Measurements from ENCODE around the gene GBP1. TPM values are rescaled to one million over a fixed set of nuclear protein-coding genes. Genes with fewer than 3 reads are reported as not detected.

Gene GBP1
- total and polyA plus RNA-seq, 2 experiments from 2014 or later: 0.13 TPM; not detected in 1

DNA sequence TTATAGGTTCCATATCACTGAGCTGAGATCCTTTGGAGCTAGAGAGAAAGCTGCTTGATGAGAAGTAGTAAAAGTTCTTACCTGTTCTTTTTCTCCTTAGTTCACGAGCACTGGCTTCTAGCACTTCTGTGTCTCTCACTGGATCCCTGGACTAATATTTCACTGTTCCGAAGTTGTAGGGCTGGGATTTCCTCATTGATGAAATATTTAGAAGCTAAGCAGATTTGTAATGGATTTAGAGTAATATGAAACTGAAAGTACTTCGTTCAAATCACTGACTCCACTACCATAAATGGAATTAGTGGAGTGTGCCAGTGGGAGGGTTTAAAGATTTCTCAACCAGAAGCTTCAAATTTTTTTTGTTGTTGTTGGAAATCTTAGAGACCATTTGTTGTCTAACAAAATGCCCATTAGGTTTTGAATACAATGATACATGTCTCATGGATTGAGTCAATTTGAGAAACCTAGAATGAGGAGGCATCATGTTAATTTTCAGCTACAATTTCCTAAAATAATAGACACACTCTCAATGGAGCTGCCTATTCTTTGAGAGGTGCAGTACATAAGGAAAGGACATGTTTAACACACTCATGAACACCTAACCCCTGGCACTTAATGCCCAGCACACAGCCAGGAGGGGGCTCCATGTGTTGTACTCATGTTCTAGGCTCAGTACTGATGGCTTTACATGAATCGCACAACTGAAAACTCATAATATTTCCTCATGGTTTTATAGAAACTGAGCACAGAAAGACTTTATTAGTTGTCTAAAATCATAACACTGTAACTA, at the start of gene GBP1 (continued):
- no peak for TF ChIP-seq EZH2 (IDR thresholded peaks at IDR 0.05; ENCODE audit: low read depth, unreplicated experiment)
- TF ChIP-seq ZNF114 (CRISPR knock-in tag; IDR thresholded peaks at IDR 0.05): no peak

GRCh38 chr1:89114662-89115061, 49.7 kb upstream of the GBP1 start:
- ATAC-seq: no peak
- DNase-seq (ENCODE audit: low spot score): no peak
- Histone ChIP-seq H4K20me1 (replicated peaks; ENCODE audit: insufficient read depth) (no peaks in the 10 kb centered on the region), H3K4me3 (no peak overlapping the region), H3K4me1 (ENCODE audit: insufficient read depth) (no peaks in the 10 kb centered on the region), H2AFZ (no peak overlapping the region), H3F3A (replicated peaks; ENCODE audit: low read depth) (no peaks in the 10 kb centered on the region), H3K36me3 (ENCODE audit: insufficient read depth) (no peaks in the 10 kb centered on the region), H3K79me2 (replicated peaks; ENCODE audit: insufficient read depth) (no peaks in the 10 kb centered on the region), H3K27me3 (ENCODE audit: insufficient read depth) (no peaks in the 10 kb centered on the region), H3K4me2 (no peak overlapping the region), H3K9me2 (ENCODE audit: insufficient read depth) (peaks cover 3% of the 10 kb centered on the region; the same call in 1 of the 2 replicates), H3K27ac (ENCODE audit: low read depth) (no peak overlapping the region)
- no peaks in the 10 kb centered on the region for H3K36me3 Mint-ChIP-seq (ENCODE audit: low read depth)
- H3K27ac Mint-ChIP-seq: no peak overlapping the region
- no peak for TF ChIP-seq CREB1 (CRISPR knock-in tag; IDR thresholded peaks at IDR 0.05; ENCODE audit: low read depth)
- TF ChIP-seq JUNB (IDR thresholded peaks at IDR 0.05; ENCODE audit: unreplicated experiment): no peak
- no peak for TF ChIP-seq ZNF331 (CRISPR knock-in tag; IDR thresholded peaks at IDR 0.05; ENCODE audit: low read depth)
- TF ChIP-seq, protein P1, sequence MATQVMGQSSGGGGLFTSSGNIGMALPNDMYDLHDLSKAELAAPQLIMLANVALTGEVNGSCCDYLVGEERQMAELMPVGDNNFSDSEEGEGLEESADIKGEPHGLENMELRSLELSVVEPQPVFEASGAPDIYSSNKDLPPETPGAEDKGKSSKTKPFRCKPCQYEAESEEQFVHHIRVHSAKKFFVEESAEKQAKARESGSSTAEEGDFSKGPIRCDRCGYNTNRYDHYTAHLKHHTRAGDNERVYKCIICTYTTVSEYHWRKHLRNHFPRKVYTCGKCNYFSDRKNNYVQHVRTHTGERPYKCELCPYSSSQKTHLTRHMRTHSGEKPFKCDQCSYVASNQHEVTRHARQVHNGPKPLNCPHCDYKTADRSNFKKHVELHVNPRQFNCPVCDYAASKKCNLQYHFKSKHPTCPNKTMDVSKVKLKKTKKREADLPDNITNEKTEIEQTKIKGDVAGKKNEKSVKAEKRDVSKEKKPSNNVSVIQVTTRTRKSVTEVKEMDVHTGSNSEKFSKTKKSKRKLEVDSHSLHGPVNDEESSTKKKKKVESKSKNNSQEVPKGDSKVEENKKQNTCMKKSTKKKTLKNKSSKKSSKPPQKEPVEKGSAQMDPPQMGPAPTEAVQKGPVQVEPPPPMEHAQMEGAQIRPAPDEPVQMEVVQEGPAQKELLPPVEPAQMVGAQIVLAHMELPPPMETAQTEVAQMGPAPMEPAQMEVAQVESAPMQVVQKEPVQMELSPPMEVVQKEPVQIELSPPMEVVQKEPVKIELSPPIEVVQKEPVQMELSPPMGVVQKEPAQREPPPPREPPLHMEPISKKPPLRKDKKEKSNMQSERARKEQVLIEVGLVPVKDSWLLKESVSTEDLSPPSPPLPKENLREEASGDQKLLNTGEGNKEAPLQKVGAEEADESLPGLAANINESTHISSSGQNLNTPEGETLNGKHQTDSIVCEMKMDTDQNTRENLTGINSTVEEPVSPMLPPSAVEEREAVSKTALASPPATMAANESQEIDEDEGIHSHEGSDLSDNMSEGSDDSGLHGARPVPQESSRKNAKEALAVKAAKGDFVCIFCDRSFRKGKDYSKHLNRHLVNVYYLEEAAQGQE (IDR thresholded peaks at IDR 0.05; ENCODE audit: unreplicated experiment): no peak
- no peak for TF ChIP-seq ZNF462 (CRISPR knock-in tag; IDR thresholded peaks at IDR 0.05)
- H3K4me3 Mint-ChIP-seq: no peak overlapping the region
- H3K27me3 Mint-ChIP-seq (ENCODE audit: insufficient read depth, low read depth, poor library complexity): peaks cover 1% of the 10 kb centered on the region
- H3K4me1 Mint-ChIP-seq: no peaks in the 10 kb centered on the region
- H3K9me3 Mint-ChIP-seq: no peaks in the 10 kb centered on the region

All from GM23338 (cell line).